K562 (cell line): ENCODE measurements around the gene ZBTB8B. TPM values are rescaled to one million over a fixed set of nuclear protein-coding genes. Genes with fewer than 3 reads are reported as not detected.
A peak's percentile ranks its signal among the peaks of the same experiment; 100 is the strongest.

Experiments used
- NR4A1 ChIP-seq, 2 experiments: fragments of 250-450 bp in 1 of 2; fragments of 450-650 bp in 1 of 2; sonication (Bioruptor Pico) in 1 of 2; IDR thresholded peaks; 2 replicates each; pipeline versions ENCODE4 v1.4.0 to v1.6.1; 2016 to 2020; ENCODE audit warnings: mild to moderate bottlenecking in 2 of 2, missing compliant biosample characterization in 1 of 2, missing genetic modification characterization in 1 of 2, moderate library complexity in 1 of 2
- RFX7 ChIP-seq: fragments of 250-450 bp; sonication (Bioruptor Pico); IDR thresholded peaks from 2 replicates; pipeline ENCODE4 v1.5.1; 2021; ENCODE audit warnings: mild to moderate bottlenecking
- SETDB1 ChIP-seq: IDR thresholded peaks from one replicate; pipeline ENCODE4 v1.6.1; 2012; ENCODE audit warnings: low read length, control low read depth, inconsistent platforms
- TEAD4 ChIP-seq, 2 experiments: sonication (generic) in 1 of 2; formaldehyde crosslinking in 1 of 2; IDR thresholded peaks; 2 replicates each; pipeline versions ENCODE4 v1.6.1 to v1.8.0; 2012 to 2022; ENCODE audit warnings: borderline replicate concordance in 1 of 2, inconsistent platforms in 1 of 2, low read length in 1 of 2, mild to moderate bottlenecking in 1 of 2, missing genetic modification reagents in 1 of 2
- UBTF ChIP-seq, 2 experiments: IDR thresholded peaks; 2 replicates each; pipeline ENCODE4 v1.6.1; 2012; ENCODE audit warnings: improper control_type of control experiment in 2 of 2, low read depth in 2 of 2, low read length in 2 of 2, borderline replicate concordance in 1 of 2
- ZC3H4 ChIP-seq: sonication (generic); formaldehyde crosslinking; IDR thresholded peaks from 2 replicates; pipeline ENCODE4 v1.9.0; 2021; ENCODE audit warnings: missing genetic modification reagents, borderline replicate concordance
- ZFPM2 ChIP-seq: fragments of 250-450 bp; sonication (Bioruptor Pico); IDR thresholded peaks from 2 replicates; pipeline ENCODE4 v1.5.1; 2022; ENCODE audit warnings: mild to moderate bottlenecking
- ZNF124 ChIP-seq: sonication (generic); formaldehyde crosslinking; IDR thresholded peaks from 2 replicates; pipeline ENCODE4 v1.8.1; 2022; ENCODE audit warnings: missing genetic modification reagents
- polyA plus RNA-seq, 8 experiments: library from polyadenylated mRNA; depleted of rRNA in 4 of 8; stranded (reverse) in 5 of 8; unstranded in 3 of 8; fragments of >200 nt; fragmentation: Nextera tagmentation in 2 of 8; fragmentation: Illumina TruSeq in 1 of 8; extraction: Ambion mirVana in 2 of 8; extraction: Trizol in 1 of 8; gene quantifications; 2 replicates each; pipeline versions ENCODE4 v1.2.1 to v1.2.3, GENCODE V29; 2011 to 2014; ENCODE audit warnings: inconsistent platforms in 1 of 8, missing spikeins in 1 of 8
- total RNA-seq, 7 experiments: library from RNA; depleted of rRNA in 6 of 7; stranded (reverse); fragments of >200 nt in 6 of 7; fragmentation: Illumina TruSeq in 2 of 7; extraction: Trizol in 2 of 7; gene quantifications; 2 replicates each; pipeline versions ENCODE4 v1.2.1 to v1.2.3, GENCODE V29; 2011 to 2021; ENCODE audit warnings: low replicate concordance in 1 of 7

ZBTB8B gene
- total and polyA plus RNA-seq, 9 of the 15 experiments (the other 6 are each of a cell fraction or from before 2014, with no cell fraction given), result not detected

DNA sequence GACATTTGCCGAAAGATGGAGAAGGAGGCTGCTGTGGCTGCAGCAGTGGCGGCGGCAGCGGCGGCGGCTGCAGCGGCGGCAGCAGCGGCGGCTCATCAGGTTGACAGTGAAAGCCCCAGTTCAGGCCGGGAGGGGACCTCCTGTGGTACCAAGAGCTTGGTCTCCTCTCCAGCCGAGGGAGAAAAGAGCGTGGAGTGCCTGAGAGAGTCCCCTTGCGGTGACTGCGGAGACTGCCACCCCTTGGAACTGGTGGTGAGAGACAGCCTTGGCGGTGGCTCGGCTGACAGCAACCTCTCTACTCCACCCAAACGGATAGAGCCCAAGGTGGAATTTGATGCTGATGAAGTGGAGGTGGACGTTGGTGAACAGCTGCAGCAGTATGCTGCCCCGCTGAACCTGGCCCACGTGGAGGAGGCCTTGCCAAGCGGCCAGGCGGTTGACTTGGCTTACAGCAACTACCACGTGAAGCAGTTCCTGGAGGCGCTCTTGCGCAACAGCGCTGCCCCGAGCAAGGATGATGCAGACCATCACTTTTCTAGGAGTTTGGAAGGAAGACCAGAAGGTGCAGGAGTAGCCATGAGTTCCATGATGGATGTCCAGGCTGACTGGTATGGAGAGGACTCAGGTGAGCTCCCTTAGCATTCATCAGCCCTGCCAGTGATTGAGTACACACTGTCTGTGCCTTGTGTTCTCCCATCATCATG lies 6.3 kb downstream of the ZBTB8B start (continued):
- TF ChIP-seq TEAD4 (IDR thresholded peaks at IDR 0.05; ENCODE audit: low read length) (no peak), TEAD4 (CRISPR knock-in tag; IDR thresholded peaks at IDR 0.05; ENCODE audit: borderline replicate concordance) (no peak), RFX7 (no peak), ZNF124 (no peak), ZFPM2 (CRISPR knock-in tag) (no peak), UBTF (IDR thresholded peaks at IDR 0.05; ENCODE audit: borderline replicate concordance in 1 of 2, low read depth in 2 of 2, low read length in 2 of 2) (0 out of 4 replicates have a peak, but pooled peaks of 1 of the 2 experiments have one; percentile 45), NR4A1 (CRISPR knock-in tag; IDR thresholded peaks at IDR 0.05) (no peak), NR4A1 (tag; IDR thresholded peaks at IDR 0.05) (no peak), ZC3H4 (CRISPR knock-in tag) (0 out of 2 replicates have a peak, but pooled peaks have one; percentile 9), SETDB1 (no peak)
